Gastrocnemius medialis (tissue), 4 donors: ENCODE results near the gene ASTN2. TPM values are rescaled to one million over a fixed set of nuclear protein-coding genes. Genes with fewer than 3 reads are reported as not detected.

Experiments
- ATAC-seq, 2 donors: fragments of 150-250 bp; one replicate each; pipeline ENCODE4 v1.9.1; 2016
- DNase-seq, 2 donors: peaks; one replicate each; pipeline ENCODE4 v3.0.0-alpha.2; 2019
- H3K27ac ChIP-seq, 4 donors: fragments of 200-600 bp; sonication (generic); 1 replicate in 1 of 4; 2 replicates in 3 of 4; pipeline ENCODE4 v1.5.1; 2016 to 2018; ENCODE audit warnings: mild to moderate bottlenecking in 2 of 4, moderate library complexity in 1 of 4
- H3K27me3 ChIP-seq, 3 donors: fragments of 200-600 bp; sonication (generic) in 2 of 3; 1 replicate in 1 of 3; 2 replicates in 2 of 3; pipeline versions ENCODE4 v1.5.1 to v1.6.0; 2016 to 2019; ENCODE audit warnings: mild to moderate bottlenecking in 1 of 3, moderate library complexity in 1 of 3
- H3K36me3 ChIP-seq, 2 donors: fragments of 200-600 bp; sonication (generic) in 1 of 2; one replicate each; pipeline ENCODE4 v1.5.1; 2017 to 2018
- H3K4me1 ChIP-seq, 2 donors: fragments of 200-600 bp; sonication (generic) in 1 of 2; one replicate each; pipeline ENCODE4 v1.5.1; 2016 to 2017; ENCODE audit warnings: mild to moderate bottlenecking in 2 of 2
- H3K4me3 ChIP-seq, 4 donors: fragments of 200-600 bp; sonication (generic) in 3 of 4; 1 replicate in 1 of 4; 2 replicates in 3 of 4; pipeline ENCODE4 v1.5.1; 2016 to 2019; ENCODE audit warnings: mild to moderate bottlenecking in 2 of 4
- H3K9me3 ChIP-seq, 3 donors: fragments of 200-600 bp; sonication (generic) in 2 of 3; 1 replicate in 1 of 3; 2 replicates in 2 of 3; pipeline ENCODE4 v1.5.1; 2016 to 2019
- POLR2A ChIP-seq, 2 donors: fragments of 450-650 bp; IDR thresholded peaks; one replicate each; pipeline ENCODE4 v1.6.1; 2017; ENCODE audit warnings: antibody characterized with exemption in 2 of 2, mild to moderate bottlenecking in 2 of 2, moderate library complexity in 2 of 2
- in situ Hi-C, 4 donors: fragments of 200-750 bp; cut with MboI; loops; one replicate each; pipeline versions ENCODE4 v1.15.0 to v1.8.0; 2017; ENCODE audit warnings: low sequenced_read_pairs in 4 of 4
- intact Hi-C: fragments of 100-400 bp; cut with DNase I; formaldehyde crosslinking; loops from one replicate; pipeline ENCODE4 v1.15.1; 2023; ENCODE audit warnings: low total_unique reads
- total RNA-seq, 4 donors: library from RNA; depleted of rRNA; stranded (reverse); fragments of >200 nt; gene quantifications; one replicate each; pipeline versions ENCODE4 v1.1.0 to v1.2.3, GENCODE V29; 2016
- TF ChIP-seq, protein P1 (sequence below), 5 experiments: fragments of 450-650 bp in 3 of 5; fragments of 200-600 bp in 2 of 5; sonication (generic) in 2 of 5; IDR thresholded peaks in 4 of 5; conservative IDR thresholded peaks in 1 of 5; 1 replicate in 4 of 5; 2 replicates in 1 of 5; pipeline ENCODE4 v1.5.1; 2016 to 2019; ENCODE audit warnings: antibody characterized with exemption in 5 of 5, mild to moderate bottlenecking in 3 of 5, moderate library complexity in 3 of 5

The ASTN2 gene
- total RNA-seq, 4 donors from 2014 or later, result 2.5 to 4.6 (median 3.7) TPM

DNA sequence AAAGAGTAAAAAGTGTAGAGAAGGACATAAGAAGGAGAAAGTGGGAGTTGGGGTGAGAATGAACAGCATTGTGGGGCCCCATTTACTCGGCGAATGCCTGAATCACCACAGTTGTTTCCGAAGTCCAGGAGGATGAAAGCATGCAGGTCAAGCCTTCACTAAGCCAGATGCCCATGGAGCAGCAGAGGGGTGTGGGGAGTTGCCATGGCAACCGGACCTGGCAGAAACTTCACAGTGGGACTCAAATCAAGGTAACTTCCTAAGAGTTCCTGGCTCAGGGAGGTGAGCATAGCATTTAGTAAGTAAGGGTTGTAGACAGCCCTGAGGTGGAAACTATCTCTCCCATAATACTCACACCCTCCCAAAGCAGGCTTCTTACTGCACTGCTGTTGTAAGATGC lies 370.6 kb downstream of the ASTN2 start:
- DNase-seq, result no peak
- in situ Hi-C loops, result no loop called here
- H3K4me3 ChIP-seq, result no peak overlapping the region
- intact Hi-C loops, result no loop called here
- H3K27ac ChIP-seq, result no peak overlapping the region
- no peak for ATAC-seq
- H3K9me3 ChIP-seq, result no peaks in the 10 kb centered on the region
- no peaks in the 10 kb centered on the region for H3K27me3 ChIP-seq
- H3K36me3 ChIP-seq, result no peaks in the 10 kb centered on the region
- TF ChIP-seq, protein P1, sequence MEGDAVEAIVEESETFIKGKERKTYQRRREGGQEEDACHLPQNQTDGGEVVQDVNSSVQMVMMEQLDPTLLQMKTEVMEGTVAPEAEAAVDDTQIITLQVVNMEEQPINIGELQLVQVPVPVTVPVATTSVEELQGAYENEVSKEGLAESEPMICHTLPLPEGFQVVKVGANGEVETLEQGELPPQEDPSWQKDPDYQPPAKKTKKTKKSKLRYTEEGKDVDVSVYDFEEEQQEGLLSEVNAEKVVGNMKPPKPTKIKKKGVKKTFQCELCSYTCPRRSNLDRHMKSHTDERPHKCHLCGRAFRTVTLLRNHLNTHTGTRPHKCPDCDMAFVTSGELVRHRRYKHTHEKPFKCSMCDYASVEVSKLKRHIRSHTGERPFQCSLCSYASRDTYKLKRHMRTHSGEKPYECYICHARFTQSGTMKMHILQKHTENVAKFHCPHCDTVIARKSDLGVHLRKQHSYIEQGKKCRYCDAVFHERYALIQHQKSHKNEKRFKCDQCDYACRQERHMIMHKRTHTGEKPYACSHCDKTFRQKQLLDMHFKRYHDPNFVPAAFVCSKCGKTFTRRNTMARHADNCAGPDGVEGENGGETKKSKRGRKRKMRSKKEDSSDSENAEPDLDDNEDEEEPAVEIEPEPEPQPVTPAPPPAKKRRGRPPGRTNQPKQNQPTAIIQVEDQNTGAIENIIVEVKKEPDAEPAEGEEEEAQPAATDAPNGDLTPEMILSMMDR (IDR thresholded peaks at IDR 0.05 in 4 of 5, conservative IDR thresholded peaks at IDR 0.05 in 1 of 5), result no peak
- no peak for TF ChIP-seq POLR2A (IDR thresholded peaks at IDR 0.05)
- H3K4me1 ChIP-seq, result no peaks in the 10 kb centered on the region

- H3K4me1 ChIP-seq, result no peaks in the 10 kb centered on the region
- no peak for DNase-seq
- TF ChIP-seq, protein P1 (IDR thresholded peaks at IDR 0.05 in 4 of 5, conservative IDR thresholded peaks at IDR 0.05 in 1 of 5), result no peak
- TF ChIP-seq POLR2A (IDR thresholded peaks at IDR 0.05), result no peak
- H3K9me3 ChIP-seq, result no peaks in the 10 kb centered on the region
- H3K4me3 ChIP-seq, result no peak overlapping the region
- intact Hi-C loops (no loop called here), in situ Hi-C loops (no loop called here)
- no peak for ATAC-seq
- H3K27ac ChIP-seq, result no peak overlapping the region
- no peaks in the 10 kb centered on the region for H3K36me3 ChIP-seq
- no peaks in the 10 kb centered on the region for H3K27me3 ChIP-seq
Measured at GRCh38 chr9:117043159-117043558, 371.7 kb downstream of the ASTN2 start.

GRCh38 chr9:117035546-117035945 lies 379.3 kb downstream of the ASTN2 start:
- ATAC-seq (no peak), DNase-seq (no peak)
- H3K4me3 ChIP-seq, result no peak overlapping the region
- H3K27me3 ChIP-seq, result no peaks in the 10 kb centered on the region
- H3K9me3 ChIP-seq, result no peaks in the 10 kb centered on the region
- no peaks in the 10 kb centered on the region for H3K36me3 ChIP-seq
- H3K4me1 ChIP-seq, result no peaks in the 10 kb centered on the region
- H3K27ac ChIP-seq, result no peak overlapping the region
- intact Hi-C loops, result no loop called here
- in situ Hi-C loops, result no loop called here
- no peak for TF ChIP-seq POLR2A (IDR thresholded peaks at IDR 0.05)
- TF ChIP-seq, protein P1 (IDR thresholded peaks at IDR 0.05 in 4 of 5, conservative IDR thresholded peaks at IDR 0.05 in 1 of 5), result no peak

GRCh38 chr9:117034866-117035265 lies 380.0 kb downstream of the ASTN2 start:
- TF ChIP-seq, protein P1 (IDR thresholded peaks at IDR 0.05 in 4 of 5, conservative IDR thresholded peaks at IDR 0.05 in 1 of 5), result no peak
- TF ChIP-seq POLR2A (IDR thresholded peaks at IDR 0.05), result no peak
- Histone ChIP-seq H3K4me1 (no peaks in the 10 kb centered on the region), H3K27me3 (no peaks in the 10 kb centered on the region), H3K36me3 (no peaks in the 10 kb centered on the region), H3K4me3 (no peak overlapping the region), H3K9me3 (no peaks in the 10 kb centered on the region), H3K27ac (no peak overlapping the region)
- DNase-seq, result no peak
- intact Hi-C loops (no loop called here), in situ Hi-C loops (no loop called here)
- ATAC-seq, result no peak

DNA sequence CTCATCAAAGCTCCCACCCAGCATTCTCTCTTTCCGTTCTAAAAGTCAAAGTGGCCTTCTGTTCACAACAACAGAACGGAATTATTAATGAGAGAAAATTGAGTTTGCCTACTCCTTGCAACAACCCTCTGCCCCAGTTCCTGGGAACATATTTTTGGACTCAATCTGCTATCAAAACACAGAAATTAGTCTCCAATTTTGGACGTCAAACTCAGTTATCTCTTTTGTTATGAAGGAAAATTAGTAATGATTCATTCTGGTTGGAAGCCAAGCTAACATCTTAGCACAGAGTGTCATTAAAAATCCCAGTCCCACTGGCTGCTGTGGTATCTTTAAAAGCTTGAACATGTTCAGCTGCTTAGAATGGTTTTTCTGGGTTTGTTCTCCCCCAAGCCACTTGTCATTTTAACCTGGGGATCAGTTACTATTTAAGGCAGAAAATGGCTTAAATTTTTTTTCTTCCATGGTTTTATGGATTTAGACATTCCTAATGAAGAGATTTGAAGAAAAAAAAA lies 384.5 kb downstream of the ASTN2 start:
- ATAC-seq, result no peak

More for the DNA sequence above, 384.5 kb downstream of the ASTN2 start:
- no peak overlapping the region for H3K27ac ChIP-seq
- H3K4me1 ChIP-seq, result no peaks in the 10 kb centered on the region
- no peaks in the 10 kb centered on the region for H3K9me3 ChIP-seq
- H3K4me3 ChIP-seq, result no peak overlapping the region
- intact Hi-C loops (no loop called here), in situ Hi-C loops (no loop called here)
- DNase-seq, result no peak
- no peaks in the 10 kb centered on the region for H3K27me3 ChIP-seq
- no peaks in the 10 kb centered on the region for H3K36me3 ChIP-seq
- TF ChIP-seq POLR2A (IDR thresholded peaks at IDR 0.05), result no peak
- TF ChIP-seq, protein P1 (IDR thresholded peaks at IDR 0.05 in 4 of 5, conservative IDR thresholded peaks at IDR 0.05 in 1 of 5), result no peak
